GM12891 (cell line): ENCODE data around the gene RERE.

Source experiments
- POLR2A ChIP-seq: IDR thresholded peaks from 2 replicates; pipeline ENCODE4 v1.6.1; 2011; ENCODE audit warnings: low read depth, low read length, control low read depth
- POLR2AphosphoS5 ChIP-seq: IDR thresholded peaks from 2 replicates; pipeline ENCODE4 v1.6.1; 2011; ENCODE audit warnings: low read depth, low read length, control low read depth

- TF ChIP-seq POLR2A: no peak
- TF ChIP-seq POLR2AphosphoS5: no peak
These were observed 344.8 kb downstream of the RERE start for GRCh38 chr1:8472668-8473067.
